Endothelial cell (in vitro differentiated cells): ENCODE measurements around the gene COPG1. TPM values are rescaled to one million over a fixed set of nuclear protein-coding genes. Genes with fewer than 3 reads are reported as not detected.

Experiments
- DNase-seq: peaks from one replicate; pipeline ENCODE4 v3.0.0; 2021; ENCODE audit warnings: low spot score
- H3K27ac Mint-ChIP-seq: one replicate; pipeline ENCODE4 v1.8.0; 2021; ENCODE audit warnings: mixed read lengths, inconsistent platforms; ENCODE audit not compliant: unreplicated experiment
- H3K27me3 Mint-ChIP-seq: one replicate; pipeline ENCODE4 v1.8.0; 2021; ENCODE audit warnings: mild to moderate bottlenecking, moderate library complexity, mixed read lengths, inconsistent platforms; ENCODE audit not compliant: unreplicated experiment
- H3K36me3 Mint-ChIP-seq: one replicate; pipeline ENCODE4 v1.8.0; 2021; ENCODE audit warnings: mild to moderate bottlenecking, low read depth, mixed read lengths, inconsistent platforms; ENCODE audit not compliant: unreplicated experiment
- H3K4me1 Mint-ChIP-seq: one replicate; pipeline ENCODE4 v1.8.0; 2021; ENCODE audit warnings: mild to moderate bottlenecking, mixed read lengths, inconsistent platforms; ENCODE audit not compliant: unreplicated experiment
- H3K4me3 Mint-ChIP-seq: one replicate; pipeline ENCODE4 v1.8.0; 2021; ENCODE audit warnings: mild to moderate bottlenecking, mixed read lengths, inconsistent platforms; ENCODE audit not compliant: unreplicated experiment
- H3K9me3 Mint-ChIP-seq: one replicate; pipeline ENCODE4 v1.8.0; 2021; ENCODE audit warnings: mixed read lengths, inconsistent platforms; ENCODE audit not compliant: unreplicated experiment
- total RNA-seq: library from RNA; stranded (reverse); fragmentation: NEBNext Ultra II Directional; extraction: Animal tissue kit (Norgen Biotek cat#: 25700); gene quantifications from one replicate; pipeline ENCODE4 v1.2.1, GENCODE V29; 2021; ENCODE audit not compliant: unreplicated experiment
- TF ChIP-seq, protein P1 (sequence below): fragments of 200-600 bp; sonication (generic); IDR thresholded peaks from one replicate; pipeline ENCODE4 v1.5.0; 2021; ENCODE audit warnings: antibody characterized with exemption; ENCODE audit not compliant: unreplicated experiment

The COPG1 gene
- total RNA-seq, 1 donor from 2014 or later: 149 TPM

DNA sequence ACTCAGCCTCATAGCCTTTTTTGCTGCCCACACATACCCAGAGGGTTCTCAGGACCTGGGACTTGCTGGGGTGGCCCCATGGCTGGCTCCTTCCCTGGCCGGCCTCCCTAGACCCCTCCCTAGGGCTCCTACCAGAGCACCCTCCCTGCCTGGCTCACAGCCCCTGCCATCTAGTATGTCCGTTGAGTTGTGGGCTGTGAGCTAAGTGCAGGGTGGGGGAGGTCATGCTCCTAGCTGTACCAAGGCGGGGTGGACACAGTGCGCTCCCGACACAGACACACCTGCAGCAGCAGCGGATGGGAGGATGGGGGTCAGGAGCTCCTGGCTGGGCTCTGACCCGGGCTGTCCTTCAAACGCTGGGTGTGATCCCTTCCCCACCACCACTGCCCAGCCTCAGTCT lies 70.9 kb downstream of the COPG1 start:
- no peaks in the 10 kb centered on the region for H3K4me1 Mint-ChIP-seq
- H3K4me3 Mint-ChIP-seq: no peak overlapping the region
- TF ChIP-seq, protein P1, sequence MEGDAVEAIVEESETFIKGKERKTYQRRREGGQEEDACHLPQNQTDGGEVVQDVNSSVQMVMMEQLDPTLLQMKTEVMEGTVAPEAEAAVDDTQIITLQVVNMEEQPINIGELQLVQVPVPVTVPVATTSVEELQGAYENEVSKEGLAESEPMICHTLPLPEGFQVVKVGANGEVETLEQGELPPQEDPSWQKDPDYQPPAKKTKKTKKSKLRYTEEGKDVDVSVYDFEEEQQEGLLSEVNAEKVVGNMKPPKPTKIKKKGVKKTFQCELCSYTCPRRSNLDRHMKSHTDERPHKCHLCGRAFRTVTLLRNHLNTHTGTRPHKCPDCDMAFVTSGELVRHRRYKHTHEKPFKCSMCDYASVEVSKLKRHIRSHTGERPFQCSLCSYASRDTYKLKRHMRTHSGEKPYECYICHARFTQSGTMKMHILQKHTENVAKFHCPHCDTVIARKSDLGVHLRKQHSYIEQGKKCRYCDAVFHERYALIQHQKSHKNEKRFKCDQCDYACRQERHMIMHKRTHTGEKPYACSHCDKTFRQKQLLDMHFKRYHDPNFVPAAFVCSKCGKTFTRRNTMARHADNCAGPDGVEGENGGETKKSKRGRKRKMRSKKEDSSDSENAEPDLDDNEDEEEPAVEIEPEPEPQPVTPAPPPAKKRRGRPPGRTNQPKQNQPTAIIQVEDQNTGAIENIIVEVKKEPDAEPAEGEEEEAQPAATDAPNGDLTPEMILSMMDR: no peak
- H3K27me3 Mint-ChIP-seq: peaks cover 10% of the 10 kb centered on the region
- no peak overlapping the region for H3K27ac Mint-ChIP-seq
- peaks cover 5% of the 10 kb centered on the region for H3K36me3 Mint-ChIP-seq
- no peaks in the 10 kb centered on the region for H3K9me3 Mint-ChIP-seq
- DNase-seq: no peak

DNA sequence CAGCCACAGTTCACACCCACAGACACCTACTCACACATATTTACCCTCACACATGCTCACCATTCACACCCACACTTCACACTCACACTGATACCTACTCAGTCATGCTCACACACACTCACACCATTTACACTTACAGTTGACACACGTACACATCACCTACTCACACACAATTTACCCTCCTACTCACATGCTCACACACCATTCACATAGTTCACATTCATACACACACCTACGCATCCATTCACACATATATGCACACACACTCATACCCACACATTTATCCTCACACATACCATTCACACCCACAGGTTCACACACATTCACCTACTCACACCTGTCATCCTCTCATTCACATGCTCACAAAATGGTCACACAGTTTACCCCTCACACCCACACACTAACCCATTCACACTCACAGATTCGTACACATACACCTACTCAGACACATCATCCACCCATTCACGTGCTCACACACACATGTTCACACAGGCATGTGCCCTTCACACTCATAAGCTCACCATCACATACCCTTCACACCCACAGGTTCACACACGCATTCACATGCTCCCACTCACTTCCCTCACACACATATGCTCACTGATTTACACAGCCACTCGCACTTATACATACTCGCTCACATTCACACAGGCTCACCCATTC lies 71.5 kb downstream of the COPG1 start:
- Mint-ChIP-seq H3K4me3 (no peak overlapping the region), H3K4me1 (no peaks in the 10 kb centered on the region), H3K27me3 (peaks cover 10% of the 10 kb centered on the region), H3K27ac (no peak overlapping the region), H3K9me3 (no peaks in the 10 kb centered on the region), H3K36me3 (peaks cover 5% of the 10 kb centered on the region)
- TF ChIP-seq, protein P1: no peak
- no peak for DNase-seq

DNA sequence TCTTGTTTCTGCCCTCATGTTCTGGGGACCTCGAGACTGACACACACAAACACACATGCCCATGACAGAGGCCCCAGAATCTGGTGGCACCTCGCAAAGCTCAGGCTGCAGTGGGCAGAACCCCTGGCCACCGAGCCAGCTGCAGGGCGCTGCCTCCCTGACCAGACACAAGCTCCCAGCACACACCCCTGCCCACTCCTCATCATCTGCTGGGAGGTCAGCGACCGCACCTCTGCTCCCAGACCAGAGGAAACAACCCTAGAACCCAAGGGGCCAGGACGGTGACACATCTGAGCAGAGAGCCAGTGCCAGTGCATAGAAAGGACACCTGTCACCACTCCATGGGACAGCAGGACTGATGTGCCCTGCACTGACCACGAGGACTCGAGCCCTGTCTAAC lies 72.5 kb downstream of the COPG1 start:
- H3K9me3 Mint-ChIP-seq: no peaks in the 10 kb centered on the region
- H3K27ac Mint-ChIP-seq: no peak overlapping the region
- H3K4me3 Mint-ChIP-seq: no peak overlapping the region
- H3K36me3 Mint-ChIP-seq: peaks cover 5% of the 10 kb centered on the region
- TF ChIP-seq, protein P1: no peak
- DNase-seq: no peak
- no peaks in the 10 kb centered on the region for H3K4me1 Mint-ChIP-seq
- peaks cover 10% of the 10 kb centered on the region for H3K27me3 Mint-ChIP-seq

DNA sequence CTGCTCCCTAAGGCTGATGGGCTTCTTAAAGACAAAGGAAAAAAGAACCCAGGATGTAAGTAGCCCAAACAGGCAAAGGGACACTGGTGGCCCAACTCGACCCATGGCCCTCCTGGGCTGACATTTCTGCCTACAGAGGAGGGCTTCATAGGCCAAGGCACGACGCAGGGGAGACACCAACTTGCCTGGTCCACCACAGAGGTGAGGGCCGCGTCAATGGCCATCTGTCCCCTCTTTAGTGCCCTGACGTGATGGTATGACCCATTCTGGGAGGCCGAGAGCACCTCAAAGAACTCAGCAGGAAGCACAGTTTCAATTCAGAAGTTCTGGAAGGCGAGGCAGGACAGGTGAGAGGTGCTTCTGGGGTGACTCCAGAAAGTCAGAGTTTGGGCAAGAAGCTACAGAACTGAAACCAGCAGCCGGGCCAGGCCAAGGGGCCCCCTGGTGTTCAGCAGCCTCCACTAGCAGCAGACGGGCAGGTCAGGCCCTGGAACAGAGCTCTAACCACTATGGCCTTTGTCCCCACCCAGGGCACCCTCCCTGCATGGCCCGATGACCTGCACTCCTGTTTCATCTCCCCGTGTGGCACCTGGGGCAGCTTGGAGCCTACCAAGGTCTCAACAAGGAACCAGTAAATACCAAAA lies 74.4 kb downstream of the COPG1 start:
- Mint-ChIP-seq H3K27ac (no peak overlapping the region), H3K27me3 (peaks cover 3% of the 10 kb centered on the region), H3K4me3 (no peak overlapping the region), H3K4me1 (no peaks in the 10 kb centered on the region), H3K36me3 (peaks cover under 1% of the 10 kb centered on the region), H3K9me3 (no peaks in the 10 kb centered on the region)
- no peak for DNase-seq
- TF ChIP-seq, protein P1: no peak

DNA sequence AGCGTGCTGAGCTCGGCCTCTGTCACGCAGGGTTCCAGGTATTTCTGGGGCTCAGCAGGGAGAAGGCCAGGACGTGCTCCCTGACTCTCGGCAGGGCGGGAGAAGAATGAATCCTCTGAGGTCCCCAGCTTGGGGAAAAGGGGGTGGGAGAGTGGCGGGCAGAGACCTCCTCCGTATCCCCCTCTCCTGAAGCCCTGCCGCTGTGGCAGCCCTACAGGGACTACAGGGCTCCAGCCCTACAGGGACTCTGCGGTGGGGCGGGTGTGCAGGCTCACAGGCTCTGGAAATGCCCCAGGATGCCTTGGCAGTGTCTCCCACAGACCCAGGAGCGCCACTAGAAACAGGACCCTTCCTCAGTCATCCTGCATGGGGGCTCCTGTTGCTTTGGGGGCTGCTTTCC lies 75.4 kb downstream of the COPG1 start:
- TF ChIP-seq, protein P1: no peak
- no peak overlapping the region for H3K27ac Mint-ChIP-seq
- H3K27me3 Mint-ChIP-seq: peaks cover 2% of the 10 kb centered on the region
- DNase-seq: no peak
- no peaks in the 10 kb centered on the region for H3K9me3 Mint-ChIP-seq
- H3K4me3 Mint-ChIP-seq: no peak overlapping the region
- no peaks in the 10 kb centered on the region for H3K4me1 Mint-ChIP-seq
- H3K36me3 Mint-ChIP-seq: no peaks in the 10 kb centered on the region
